Glomerular endothelial cell (primary cell): ENCODE data around the gene PDC. TPM values are rescaled to one million over a fixed set of nuclear protein-coding genes. Genes with fewer than 3 reads are reported as not detected.

Experiments
- DNase-seq: peaks from one replicate; pipeline ENCODE4 v3.0.0-alpha.2; 2011; ENCODE audit warnings: low read depth, low spot score; ENCODE audit errors: extremely low read depth
- total RNA-seq: library from RNA; depleted of rRNA; stranded (reverse); fragments of >200 nt; gene quantifications from 2 replicates; pipeline ENCODE4 v1.2.3, GENCODE V29; 2015

PDC gene
- total RNA-seq = not detected in 2 replicates

- DNase-seq = no peak
Measured at GRCh38 chr1:186461014-186461413, at the start of gene PDC. Gene PDC, minus strand, starts transcription at chr1:186461114. Its CDS starts 11,655 bp downstream, at chr1:186449459.

GRCh38 chr1:186503190-186503589 lies 42.3 kb upstream of the PDC start:
- DNase-seq = no peak

GRCh38 chr1:186502087-186502486 lies 41.2 kb upstream of the PDC start:
- no peak for DNase-seq

DNA sequence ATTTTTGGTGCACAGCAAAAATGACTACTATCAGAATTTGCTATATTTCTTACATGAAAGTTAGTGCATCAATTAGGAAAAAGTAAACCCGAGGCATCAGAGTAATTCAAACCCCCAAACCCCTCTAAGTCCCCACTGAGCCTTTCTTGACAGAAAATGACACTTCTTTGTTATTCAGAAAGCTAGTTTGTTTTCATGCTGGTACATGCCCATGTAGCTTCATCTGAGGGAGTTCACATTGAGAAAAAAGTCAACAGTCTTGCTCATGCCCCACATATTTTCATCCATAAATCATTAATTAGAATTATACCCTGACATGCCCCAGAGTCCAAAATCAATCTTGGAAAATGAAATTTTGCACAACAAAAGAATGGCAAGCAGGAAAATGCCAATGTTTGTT lies 39.9 kb upstream of the PDC start:
- DNase-seq = no peak

DNA sequence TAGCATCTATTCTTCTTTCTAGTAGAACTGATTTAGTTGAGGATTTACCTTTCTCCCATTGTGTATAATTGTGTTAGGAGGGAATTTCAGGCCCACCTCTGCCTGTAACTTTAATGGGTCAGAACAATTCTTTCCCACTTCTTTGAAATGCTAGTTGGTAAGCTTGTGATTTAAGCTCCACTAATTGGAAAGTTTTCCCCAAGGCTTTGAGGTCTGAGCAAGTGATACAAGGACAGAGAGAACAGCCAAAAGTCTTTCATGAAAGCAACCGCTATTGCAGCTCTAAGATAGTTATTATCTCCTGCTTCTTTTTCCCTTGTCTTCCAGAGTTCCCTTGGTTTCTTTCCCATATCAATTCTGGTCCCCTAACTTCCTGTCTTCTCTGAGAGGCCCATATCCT lies 38.7 kb upstream of the PDC start:
- no peak for DNase-seq

DNA sequence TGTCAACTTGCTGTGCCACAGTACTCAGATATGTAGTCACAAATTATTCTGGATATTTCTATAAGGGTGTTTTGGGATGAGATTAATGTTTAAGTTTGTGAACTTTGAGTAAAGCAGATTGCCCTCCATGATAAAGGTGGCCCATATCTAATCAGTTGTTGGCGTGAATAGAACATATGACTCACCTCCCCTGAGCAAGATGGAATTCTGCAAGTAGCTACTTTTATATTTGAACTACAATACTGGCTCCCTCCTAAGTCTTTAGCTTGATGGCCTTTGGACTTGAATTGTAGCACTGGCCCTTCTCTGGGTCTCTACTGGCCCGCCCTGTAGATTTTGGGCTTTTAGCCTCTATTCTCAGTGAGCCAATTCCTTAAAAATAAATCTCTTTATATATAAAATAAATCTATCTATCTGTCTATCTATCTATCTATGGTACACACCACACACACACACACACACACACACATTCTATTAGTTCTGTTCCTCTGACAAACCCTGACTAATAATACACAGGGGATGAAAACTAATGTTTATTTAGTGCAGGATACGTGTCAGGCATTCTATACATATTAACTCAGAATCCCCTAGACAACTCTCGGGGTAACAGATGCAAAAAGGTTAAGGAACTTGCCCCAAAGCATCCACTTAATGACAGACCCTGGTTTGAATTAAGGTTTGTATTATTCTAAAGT lies 37.9 kb upstream of the PDC start:
- no peak for DNase-seq

GRCh38 chr1:186498071-186498470 lies 37.2 kb upstream of the PDC start:
- no peak for DNase-seq

DNA sequence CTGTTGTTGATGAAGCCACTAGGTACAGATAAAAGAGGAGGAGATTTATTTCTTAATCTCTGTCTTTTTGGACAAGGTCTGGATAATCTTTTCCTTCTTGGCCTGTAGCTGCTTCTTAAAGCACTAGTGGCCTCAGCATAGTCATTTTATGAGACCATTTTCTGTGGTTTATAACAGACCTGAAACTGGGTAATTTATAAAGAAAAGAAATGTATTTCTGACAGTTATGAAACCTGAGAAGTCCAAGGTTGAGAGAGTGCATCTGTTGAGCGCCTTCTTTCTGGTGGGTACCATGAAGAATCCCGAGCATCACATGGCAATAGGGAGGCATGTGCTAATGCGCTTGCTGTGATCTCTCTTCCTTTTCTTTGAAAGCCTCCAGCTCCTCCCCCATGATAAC lies 36.7 kb upstream of the PDC start:
- no peak for DNase-seq

GRCh38 chr1:186496171-186496851 lies 35.4 kb upstream of the PDC start:
- no peak for DNase-seq

GRCh38 chr1:186494832-186495271 lies 33.9 kb upstream of the PDC start:
- no peak for DNase-seq

- DNase-seq = no peak
Measured at GRCh38 chr1:186492531-186493291, 31.8 kb upstream of the PDC start.

DNA sequence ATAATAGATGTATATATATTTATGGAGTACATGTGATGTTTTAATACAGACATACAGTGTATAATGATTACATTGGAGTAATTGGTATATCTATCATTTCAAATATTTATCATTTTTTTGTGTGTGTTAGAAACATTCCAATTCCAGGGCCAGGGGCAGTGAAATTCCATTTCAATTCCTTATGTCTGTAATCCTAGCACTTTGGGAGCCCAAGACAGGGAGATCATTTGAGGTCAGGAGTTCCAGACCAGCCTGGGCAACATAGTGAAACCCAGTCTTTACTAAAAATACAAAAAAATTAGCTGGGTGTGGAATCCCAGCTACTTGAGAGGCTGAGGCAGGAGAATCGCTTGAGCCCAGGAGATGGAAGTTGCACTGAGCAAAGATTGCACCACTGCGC lies 30.4 kb upstream of the PDC start:
- DNase-seq = no peak

DNA sequence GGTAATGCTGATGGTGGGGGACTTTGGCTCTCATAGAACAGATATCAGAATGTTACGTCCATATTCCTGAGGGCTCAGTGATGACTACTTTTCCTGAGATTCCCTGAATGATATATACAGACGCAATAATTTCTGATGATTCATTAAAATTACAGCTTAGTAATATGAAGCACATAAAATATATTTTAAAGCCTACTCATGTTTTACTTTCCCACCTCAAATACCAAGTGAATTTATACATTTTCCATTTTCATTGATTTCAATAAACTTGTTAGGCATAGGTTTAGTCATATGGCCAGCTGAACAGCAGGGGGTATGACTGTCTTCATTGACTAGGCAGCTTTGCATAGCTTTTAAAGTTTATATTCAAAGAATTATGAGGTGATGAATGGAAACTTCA lies 26.2 kb upstream of the PDC start:
- no peak for DNase-seq

DNA sequence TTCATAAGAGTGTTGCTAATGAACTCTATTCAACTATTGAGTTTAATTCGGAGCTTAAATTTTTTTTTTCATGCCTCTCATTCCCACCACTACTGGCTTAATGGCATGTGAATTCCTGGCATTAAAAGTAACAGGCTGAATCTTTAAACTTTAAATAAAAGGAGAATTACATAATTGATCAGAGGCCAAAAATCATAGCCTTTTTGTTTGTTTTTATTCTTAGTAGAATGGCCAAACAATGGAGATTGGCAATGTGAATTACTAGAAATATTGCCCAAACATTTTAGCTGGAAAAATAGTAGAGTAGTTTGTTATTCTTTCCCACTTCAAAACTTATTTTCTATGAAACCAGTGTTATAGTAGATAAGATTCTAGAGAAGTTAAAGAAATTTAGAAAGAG lies 25.1 kb upstream of the PDC start:
- DNase-seq = no peak

GRCh38 chr1:186483561-186483960 lies 22.6 kb upstream of the PDC start:
- DNase-seq = no peak

DNA sequence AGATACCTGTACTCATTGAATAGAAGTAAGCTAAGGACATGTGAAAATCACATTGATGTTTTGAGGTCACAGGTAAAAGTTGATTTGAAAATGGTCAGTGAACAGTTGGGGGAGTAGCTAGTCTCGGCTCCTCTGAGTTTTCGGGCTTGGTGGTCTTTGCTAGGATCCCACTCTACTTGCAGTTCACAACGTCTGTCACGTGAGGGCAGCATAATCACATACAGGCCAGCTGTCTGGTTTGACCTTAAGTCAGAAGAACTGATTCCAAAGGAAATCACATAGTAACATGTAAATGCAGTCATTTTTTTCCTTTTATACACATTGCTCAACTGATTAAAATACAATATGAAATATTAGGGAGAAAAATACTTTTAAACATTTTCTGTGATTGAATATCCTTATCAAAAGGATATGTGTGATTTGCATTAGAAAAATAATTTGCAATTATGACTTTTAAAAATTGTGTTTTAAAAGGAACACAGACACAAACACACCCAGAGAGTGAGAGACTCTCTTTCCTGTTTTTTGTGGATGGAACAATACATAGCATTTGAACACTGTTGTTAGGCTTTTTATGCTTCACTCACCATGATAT lies 21.8 kb upstream of the PDC start:
- DNase-seq = peak; percentile 65

DNA sequence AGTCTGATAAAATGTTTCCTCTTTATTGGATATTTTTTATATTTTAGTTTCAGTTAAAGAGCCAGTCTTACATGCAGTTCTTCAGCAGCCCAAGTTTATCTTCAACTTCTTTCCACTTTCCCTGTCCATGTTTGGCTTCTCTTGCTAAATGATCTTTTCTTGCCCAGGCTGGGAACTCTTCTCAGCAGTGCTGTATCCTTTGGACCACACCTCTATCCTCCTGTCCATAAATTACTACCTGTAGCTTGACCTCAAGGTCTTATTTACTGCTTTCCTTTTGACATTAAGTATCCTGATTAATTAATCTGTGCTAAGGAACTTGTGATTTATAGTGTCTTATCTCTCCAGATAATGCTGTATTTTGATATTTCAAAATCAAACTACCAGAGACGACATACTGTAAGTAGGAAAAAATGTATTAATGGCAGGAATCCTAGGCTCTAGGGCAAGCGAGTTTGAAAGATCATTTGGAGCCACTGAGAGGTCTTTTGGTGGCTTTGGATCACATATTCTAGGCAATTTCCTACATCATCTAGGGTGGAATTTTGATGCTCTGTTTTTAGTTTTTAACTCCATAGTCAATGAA lies 20.5 kb upstream of the PDC start:
- no peak for DNase-seq

- no peak for DNase-seq
Measured at GRCh38 chr1:186479162-186479561, 18.2 kb upstream of the PDC start.

GRCh38 chr1:186476264-186477040 lies 15.5 kb upstream of the PDC start:
- DNase-seq = peak; percentile 86

- no peak for DNase-seq
Measured at GRCh38 chr1:186474208-186474607, 13.3 kb upstream of the PDC start.
